Fibroblast of lung (primary cell): ENCODE results near the gene RFX2. TPM values are rescaled to one million over a fixed set of nuclear protein-coding genes. Genes with fewer than 3 reads are reported as not detected.
A peak's percentile ranks its signal among the peaks of the same experiment; 100 is the strongest.

ENCODE experiments used
- DNase-seq, 2 donors: peaks; one replicate each; pipeline versions ENCODE4 v3.0.0 to v3.0.0-alpha.2; 2010; ENCODE audit warnings: low read depth in 2 of 2
- H2AFZ ChIP-seq: 2 replicates; pipeline ENCODE4 v1.5.1; 2012; ENCODE audit warnings: low read length, control low read depth, inconsistent platforms
- H3K27ac ChIP-seq: 2 replicates; pipeline ENCODE4 v1.5.1; 2011; ENCODE audit warnings: low read length, control low read depth; ENCODE audit not compliant: insufficient read depth
- H3K27me3 ChIP-seq: 2 replicates; pipeline ENCODE4 v1.5.1; 2011; ENCODE audit warnings: mild to moderate bottlenecking, low read length; ENCODE audit not compliant: control insufficient read depth, insufficient read depth
- H3K36me3 ChIP-seq: 2 replicates; pipeline ENCODE4 v1.5.1; 2011; ENCODE audit warnings: low read length; ENCODE audit not compliant: control insufficient read depth, insufficient read depth
- H3K4me1 ChIP-seq: 2 replicates; pipeline ENCODE4 v1.5.1; 2011; ENCODE audit warnings: low read length; ENCODE audit not compliant: control insufficient read depth, insufficient read depth; ENCODE audit errors: extremely low read depth
- H3K4me2 ChIP-seq: 2 replicates; pipeline ENCODE4 v1.5.1; 2011; ENCODE audit warnings: low read length, control low read depth; ENCODE audit not compliant: insufficient read depth; ENCODE audit errors: extremely low read depth
- H3K4me3 ChIP-seq, 4 experiments: fragments of 200-600 bp in 1 of 4; sonication (generic) in 1 of 4; replicated peaks in 1 of 4; 2 replicates each; pipeline ENCODE4 v1.5.1; 2011 to 2016; ENCODE audit warnings: low read length in 4 of 4, low read depth in 3 of 4, mild to moderate bottlenecking in 3 of 4, control low read depth in 2 of 4, inconsistent platforms in 1 of 4, mixed read lengths in 1 of 4; ENCODE audit not compliant: insufficient read depth in 1 of 4; ENCODE audit errors: control extremely low read depth in 1 of 4
- H3K79me2 ChIP-seq: 2 replicates; pipeline ENCODE4 v1.5.1; 2012; ENCODE audit warnings: mild to moderate bottlenecking, low read length, inconsistent platforms; ENCODE audit not compliant: control insufficient read depth, insufficient read depth
- H3K9ac ChIP-seq: 2 replicates; pipeline ENCODE4 v1.5.1; 2011; ENCODE audit warnings: mild to moderate bottlenecking, low read length, control low read depth; ENCODE audit not compliant: insufficient read depth
- H3K9me3 ChIP-seq: 2 replicates; pipeline ENCODE4 v1.5.1; 2012; ENCODE audit warnings: low read depth, low read length; ENCODE audit not compliant: control insufficient read depth, insufficient read depth
- H4K20me1 ChIP-seq: 2 replicates; pipeline ENCODE4 v1.5.1; 2011; ENCODE audit warnings: low read length; ENCODE audit not compliant: control insufficient read depth, insufficient read depth; ENCODE audit errors: extremely low read depth
- EZH2 ChIP-seq: IDR thresholded peaks from 2 replicates; pipeline ENCODE4 v1.5.1; 2012; ENCODE audit warnings: low read length, control low read depth, mild to moderate bottlenecking; ENCODE audit errors: missing control alignments
- polyA plus RNA-seq, 2 donors: library from polyadenylated mRNA; depleted of rRNA in 1 of 2; stranded (reverse) in 1 of 2; unstranded in 1 of 2; fragments of >200 nt; gene quantifications; 2 replicates each; pipeline ENCODE4 v1.2.1, GENCODE V29; 2011 to 2012; ENCODE audit warnings: missing spikeins in 1 of 2
- total RNA-seq: library from RNA; depleted of rRNA; stranded (reverse); fragments of >200 nt; gene quantifications from 2 replicates; pipeline ENCODE4 v1.2.1, GENCODE V29; 2014
- TF ChIP-seq, protein P1 (sequence below), 2 donors: IDR thresholded peaks in 1 of 2; conservative IDR thresholded peaks in 1 of 2; 1 replicate in 1 of 2; 2 replicates in 1 of 2; pipeline ENCODE4 v1.5.1; 2011 to 2012; ENCODE audit warnings: low read length in 2 of 2, control low read depth in 1 of 2, inconsistent platforms in 1 of 2, low read depth in 1 of 2, mild to moderate bottlenecking in 1 of 2

The RFX2 gene
- total and polyA plus RNA-seq, 2 donors (not counting 1 experiment from before 2014, with no cell fraction given), result 2.5 to 9.6 TPM

DNA sequence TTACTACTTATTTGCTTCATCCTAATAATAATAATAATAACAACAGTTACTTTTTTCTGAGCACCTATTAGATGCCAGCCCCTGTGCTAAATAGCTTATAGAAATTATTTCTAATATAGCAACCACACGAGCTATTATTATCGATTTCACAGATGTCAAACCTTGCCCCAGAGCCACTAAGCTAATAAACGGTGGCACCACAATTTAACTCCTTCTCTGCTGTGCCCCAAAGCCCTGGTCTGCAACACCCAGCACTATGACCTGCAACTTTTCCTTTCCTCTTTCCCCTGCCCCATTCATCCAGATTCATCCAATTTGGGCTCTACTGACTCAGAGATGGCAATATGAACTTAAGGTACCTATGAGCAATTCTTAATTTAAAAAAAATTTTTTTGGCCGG is 6.4 kb downstream of the RFX2 start:
- no peak overlapping the region for H3K4me3 ChIP-seq
- no peaks in the 10 kb centered on the region for H3K36me3 ChIP-seq
- peaks cover 13% of the 10 kb centered on the region for H3K4me1 ChIP-seq
- H3K27me3 ChIP-seq, result no peaks in the 10 kb centered on the region
- no peaks in the 10 kb centered on the region for H3K9me3 ChIP-seq
- peak overlapping the region; percentile 38 for H3K4me2 ChIP-seq
- no peak for TF ChIP-seq EZH2
- TF ChIP-seq, protein P1, sequence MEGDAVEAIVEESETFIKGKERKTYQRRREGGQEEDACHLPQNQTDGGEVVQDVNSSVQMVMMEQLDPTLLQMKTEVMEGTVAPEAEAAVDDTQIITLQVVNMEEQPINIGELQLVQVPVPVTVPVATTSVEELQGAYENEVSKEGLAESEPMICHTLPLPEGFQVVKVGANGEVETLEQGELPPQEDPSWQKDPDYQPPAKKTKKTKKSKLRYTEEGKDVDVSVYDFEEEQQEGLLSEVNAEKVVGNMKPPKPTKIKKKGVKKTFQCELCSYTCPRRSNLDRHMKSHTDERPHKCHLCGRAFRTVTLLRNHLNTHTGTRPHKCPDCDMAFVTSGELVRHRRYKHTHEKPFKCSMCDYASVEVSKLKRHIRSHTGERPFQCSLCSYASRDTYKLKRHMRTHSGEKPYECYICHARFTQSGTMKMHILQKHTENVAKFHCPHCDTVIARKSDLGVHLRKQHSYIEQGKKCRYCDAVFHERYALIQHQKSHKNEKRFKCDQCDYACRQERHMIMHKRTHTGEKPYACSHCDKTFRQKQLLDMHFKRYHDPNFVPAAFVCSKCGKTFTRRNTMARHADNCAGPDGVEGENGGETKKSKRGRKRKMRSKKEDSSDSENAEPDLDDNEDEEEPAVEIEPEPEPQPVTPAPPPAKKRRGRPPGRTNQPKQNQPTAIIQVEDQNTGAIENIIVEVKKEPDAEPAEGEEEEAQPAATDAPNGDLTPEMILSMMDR (conservative IDR thresholded peaks at IDR 0.05 in 1 of 2, IDR thresholded peaks at IDR 0.05 in 1 of 2; ENCODE audit: low read depth in 1 of 2, low read length in 2 of 2), result no peak
- H3K9ac ChIP-seq, result no peak overlapping the region
- H3K79me2 ChIP-seq, result no peaks in the 10 kb centered on the region
- DNase-seq, result no peak
- H3K27ac ChIP-seq, result peak overlapping the region; percentile 64
- no peaks in the 10 kb centered on the region for H4K20me1 ChIP-seq
- H2AFZ ChIP-seq, result no peak overlapping the region

DNA sequence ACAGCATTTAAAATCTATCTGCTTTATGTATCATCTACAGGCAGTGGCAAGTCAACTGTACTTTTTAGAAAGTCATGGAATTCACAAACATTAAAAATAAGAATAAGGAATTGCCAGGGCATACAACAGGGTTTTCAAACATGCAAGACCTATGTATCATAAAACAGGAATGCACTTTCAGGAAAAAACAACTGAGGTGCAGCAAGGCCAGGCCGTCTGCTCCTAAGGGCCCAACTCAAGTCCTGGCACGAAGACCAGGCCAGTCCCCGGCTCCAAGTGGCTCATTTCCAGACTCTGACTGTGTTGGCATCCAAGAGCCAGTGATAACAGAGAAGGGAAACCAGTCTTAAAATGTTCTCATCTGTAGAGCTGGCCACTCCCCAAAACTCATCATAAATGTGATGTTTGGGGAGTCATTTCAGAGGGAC is 7.1 kb downstream of the RFX2 start:
- Histone ChIP-seq H3K27ac (peak overlapping the region; percentile 64), H4K20me1 (no peaks in the 10 kb centered on the region), H2AFZ (no peak overlapping the region), H3K36me3 (no peaks in the 10 kb centered on the region), H3K79me2 (no peaks in the 10 kb centered on the region), H3K9me3 (no peaks in the 10 kb centered on the region), H3K4me2 (peak overlapping the region; percentile 38), H3K9ac (no peak overlapping the region), H3K4me1 (peaks cover 13% of the 10 kb centered on the region), H3K27me3 (no peaks in the 10 kb centered on the region), H3K4me3 (no peak overlapping the region)
- DNase-seq, result peak; percentile 84 to 94
- TF ChIP-seq EZH2, result no peak
- TF ChIP-seq, protein P1 (conservative IDR thresholded peaks at IDR 0.05 in 1 of 2, IDR thresholded peaks at IDR 0.05 in 1 of 2; ENCODE audit: low read depth in 1 of 2, low read length in 2 of 2), result no peak

DNA sequence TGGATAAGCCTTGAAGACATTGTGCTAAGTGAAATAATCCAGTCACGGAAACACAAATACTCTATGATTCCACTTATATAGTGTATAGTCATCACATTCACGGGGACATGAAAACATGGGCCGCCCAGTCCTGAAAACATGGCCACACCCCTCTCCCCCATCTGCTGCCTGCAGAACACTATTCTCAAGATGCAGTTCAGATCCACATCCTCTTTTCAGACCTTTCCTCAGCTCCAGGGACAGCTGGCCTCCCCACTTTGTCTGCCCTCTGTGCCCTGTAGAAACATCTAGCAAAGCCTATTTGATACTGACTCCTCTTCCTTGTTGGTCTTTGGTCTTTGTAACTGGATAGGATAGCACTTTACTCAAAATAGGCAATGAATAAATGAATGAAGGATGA is 8.3 kb downstream of the RFX2 start:
- Histone ChIP-seq H3K79me2 (no peaks in the 10 kb centered on the region), H3K4me1 (peaks cover 13% of the 10 kb centered on the region), H3K4me3 (no peak overlapping the region), H3K4me2 (no peak overlapping the region), H3K9me3 (no peaks in the 10 kb centered on the region), H3K27me3 (no peaks in the 10 kb centered on the region), H3K36me3 (no peaks in the 10 kb centered on the region), H4K20me1 (no peaks in the 10 kb centered on the region), H3K27ac (no peak overlapping the region), H3K9ac (no peak overlapping the region), H2AFZ (no peak overlapping the region)
- TF ChIP-seq, protein P1 (conservative IDR thresholded peaks at IDR 0.05 in 1 of 2, IDR thresholded peaks at IDR 0.05 in 1 of 2; ENCODE audit: low read depth in 1 of 2, low read length in 2 of 2), result no peak
- no peak for TF ChIP-seq EZH2
- DNase-seq, result no peak
